IPS DF 4.7 (cell line): ENCODE data around the gene SERTAD3.
"Not testable (repeated sequence)": the region's sequence is repeated elsewhere in the genome, so short reads cannot be mapped to it uniquely, and the experiment has no call there.

ENCODE experiments used
- DNase-seq: peaks from one replicate; pipeline ENCODE4 v3.0.0-alpha.2; 2013; ENCODE audit warnings: low spot score; ENCODE audit errors: extremely low read depth

The SERTAD3 gene

GRCh38 chr19:40411125-40411842, 32.9 kb downstream of the SERTAD3 start:
- DNase-seq: no peak

DNA sequence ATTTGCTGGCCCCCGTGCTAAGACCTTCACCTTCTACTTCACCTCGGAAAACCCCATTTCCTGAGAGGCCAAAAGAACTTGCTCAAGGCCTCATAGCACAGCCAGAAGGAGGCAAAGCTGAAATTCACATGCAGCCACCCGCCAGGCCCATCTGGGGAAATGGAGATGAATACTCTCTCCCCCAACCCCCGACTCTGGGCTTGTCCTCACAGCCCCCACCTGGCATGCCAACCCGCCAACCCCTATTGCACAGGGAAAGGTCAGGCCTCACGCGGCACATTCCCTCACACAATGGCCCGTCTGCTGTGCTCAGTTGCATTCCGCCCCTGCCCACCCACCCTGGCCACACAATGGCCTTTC, 34.1 kb downstream of the SERTAD3 start:
- no peak for DNase-seq

- not testable (repeated sequence) for DNase-seq
Measured at GRCh38 chr19:40408598-40408925, 35.6 kb downstream of the SERTAD3 start.

- no peak for DNase-seq
Measured at GRCh38 chr19:40407714-40408597, 36.2 kb downstream of the SERTAD3 start.

DNA sequence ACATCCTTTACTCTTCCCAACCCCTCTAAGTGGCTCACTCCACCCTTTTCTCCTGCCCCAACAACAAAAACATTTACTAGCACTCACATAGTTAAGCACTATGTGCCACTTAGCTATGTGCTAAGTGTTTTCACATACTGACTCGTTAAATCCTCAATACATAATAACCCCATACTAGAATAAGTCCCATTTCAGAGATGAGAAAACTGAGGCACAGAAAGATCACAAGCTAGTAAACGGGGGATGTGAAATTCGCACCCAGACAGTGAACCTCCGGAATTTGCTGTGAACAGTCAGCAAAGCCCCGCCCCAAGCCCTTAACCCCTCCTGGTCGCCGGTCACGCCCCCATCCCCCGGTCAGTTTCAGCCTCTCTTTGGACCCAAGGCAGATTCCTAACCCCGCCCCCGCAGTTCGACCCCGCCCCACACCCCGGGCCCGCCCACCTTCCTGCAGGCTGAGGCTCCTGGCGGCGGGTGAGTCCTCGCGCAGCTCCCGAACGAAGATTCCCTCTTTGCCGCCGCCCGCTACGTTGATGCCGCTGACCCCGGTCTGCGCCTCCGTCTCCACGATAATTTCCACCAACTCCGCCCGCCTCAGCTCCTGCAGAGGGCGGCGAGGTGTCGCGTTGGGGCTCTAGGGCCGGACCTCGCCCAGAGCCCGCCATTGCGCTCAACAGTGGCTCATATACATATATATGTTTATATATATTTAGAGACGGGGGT, 40.7 kb downstream of the SERTAD3 start:
- DNase-seq: no peak

- no peak for DNase-seq
Measured at GRCh38 chr19:40400559-40400958, 43.6 kb downstream of the SERTAD3 start.

- peak; percentile 64 for DNase-seq
Measured at GRCh38 chr19:40398417-40399131, 45.6 kb downstream of the SERTAD3 start.

DNA sequence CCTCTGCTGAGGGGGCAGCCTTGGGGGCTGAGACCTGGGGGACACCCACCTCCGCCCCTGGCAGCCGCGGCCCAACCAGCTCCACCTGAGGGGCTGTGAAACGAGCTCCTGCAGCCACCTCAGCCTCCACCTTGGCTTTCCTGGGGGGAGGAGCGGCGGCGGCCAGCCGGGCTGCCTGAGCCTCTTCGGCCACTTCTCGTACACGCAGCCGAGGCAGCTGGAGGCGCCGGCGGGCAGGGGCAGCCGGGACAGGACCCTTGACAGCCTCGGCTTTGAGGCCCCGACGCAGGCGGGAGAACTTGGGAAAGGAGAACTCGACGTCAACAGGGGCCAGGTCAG, 46.6 kb downstream of the SERTAD3 start:
- no peak for DNase-seq

DNA sequence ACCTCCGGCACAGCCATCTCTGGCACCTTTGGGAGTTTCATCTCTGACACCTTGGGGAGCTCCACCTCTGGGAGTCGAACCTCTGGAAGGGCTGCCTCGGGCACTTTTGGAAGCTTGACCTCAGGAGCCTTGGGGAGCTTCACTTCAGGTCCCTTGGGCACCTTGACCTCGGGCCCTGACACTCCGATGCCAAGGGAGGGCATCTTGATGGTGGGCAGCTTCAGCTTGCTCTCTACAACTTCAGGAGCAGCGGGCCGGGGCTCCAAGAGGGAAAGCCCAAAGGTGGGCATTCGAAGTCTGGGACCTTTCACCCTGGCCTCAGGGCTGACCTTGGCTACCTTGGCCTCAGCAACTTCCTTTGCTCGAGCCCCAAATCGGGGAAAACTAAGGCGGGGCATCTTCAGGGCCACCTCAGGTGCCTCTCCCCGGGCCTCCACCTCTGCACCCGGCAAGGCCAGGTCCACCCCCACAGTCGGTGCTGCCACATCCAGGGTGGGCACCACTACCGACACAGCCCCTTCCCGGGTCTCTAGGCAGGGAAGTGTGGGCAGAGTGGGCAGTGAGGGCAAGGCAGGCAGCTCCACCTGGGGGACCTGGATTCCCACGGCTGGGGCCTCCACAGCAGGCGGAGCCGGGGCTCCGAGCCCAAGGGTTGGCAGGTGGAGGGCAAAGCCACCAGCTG, 47.1 kb downstream of the SERTAD3 start:
- no peak for DNase-seq

DNA sequence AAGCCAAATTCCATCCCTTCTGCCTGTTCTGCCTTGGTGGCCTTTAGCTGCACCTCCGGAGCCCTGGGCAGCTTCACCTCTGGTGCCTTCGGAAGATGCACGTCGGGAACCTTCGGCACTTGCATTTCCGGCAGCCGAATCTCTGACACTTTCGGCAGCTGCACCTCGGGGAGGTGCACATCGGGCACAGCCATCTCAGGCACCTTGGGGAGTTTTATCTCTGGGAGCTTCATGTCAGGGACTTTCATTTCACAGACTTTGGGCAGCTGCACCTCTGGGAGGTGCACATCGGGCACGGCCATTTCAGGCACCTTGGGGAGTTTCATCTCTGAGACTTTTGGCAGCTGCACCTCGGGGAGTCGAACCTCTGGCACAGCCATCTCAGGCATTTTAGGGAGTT, 48.2 kb downstream of the SERTAD3 start:
- DNase-seq: no peak

GRCh38 chr19:40394816-40395210, 49.3 kb downstream of the SERTAD3 start:
- DNase-seq: no peak

- DNase-seq: no peak
Measured at GRCh38 chr19:40393894-40394815, 50.0 kb downstream of the SERTAD3 start.

GRCh38 chr19:40392894-40393517, 51.1 kb downstream of the SERTAD3 start:
- no peak for DNase-seq

GRCh38 chr19:40392123-40392522, 52.0 kb downstream of the SERTAD3 start:
- DNase-seq: no peak
